Endothelial cell (in vitro differentiated cells): ENCODE results near the gene BABAM2. TPM values are rescaled to one million over a fixed set of nuclear protein-coding genes. Genes with fewer than 3 reads are reported as not detected.

Experiments used
- DNase-seq: peaks from one replicate; pipeline ENCODE4 v3.0.0; 2021; ENCODE audit warnings: low spot score
- H3K27ac Mint-ChIP-seq: one replicate; pipeline ENCODE4 v1.8.0; 2021; ENCODE audit warnings: mixed read lengths, inconsistent platforms; ENCODE audit not compliant: unreplicated experiment
- H3K27me3 Mint-ChIP-seq: one replicate; pipeline ENCODE4 v1.8.0; 2021; ENCODE audit warnings: mild to moderate bottlenecking, moderate library complexity, mixed read lengths, inconsistent platforms; ENCODE audit not compliant: unreplicated experiment
- H3K36me3 Mint-ChIP-seq: one replicate; pipeline ENCODE4 v1.8.0; 2021; ENCODE audit warnings: mild to moderate bottlenecking, low read depth, mixed read lengths, inconsistent platforms; ENCODE audit not compliant: unreplicated experiment
- H3K4me1 Mint-ChIP-seq: one replicate; pipeline ENCODE4 v1.8.0; 2021; ENCODE audit warnings: mild to moderate bottlenecking, mixed read lengths, inconsistent platforms; ENCODE audit not compliant: unreplicated experiment
- H3K4me3 Mint-ChIP-seq: one replicate; pipeline ENCODE4 v1.8.0; 2021; ENCODE audit warnings: mild to moderate bottlenecking, mixed read lengths, inconsistent platforms; ENCODE audit not compliant: unreplicated experiment
- H3K9me3 Mint-ChIP-seq: one replicate; pipeline ENCODE4 v1.8.0; 2021; ENCODE audit warnings: mixed read lengths, inconsistent platforms; ENCODE audit not compliant: unreplicated experiment
- CTCF ChIP-seq: fragments of 200-600 bp; sonication (generic); IDR thresholded peaks from one replicate; pipeline ENCODE4 v1.5.0; 2021; ENCODE audit warnings: antibody characterized with exemption; ENCODE audit not compliant: unreplicated experiment
- total RNA-seq: library from RNA; stranded (reverse); fragmentation: NEBNext Ultra II Directional; extraction: Animal tissue kit (Norgen Biotek cat#: 25700); gene quantifications from one replicate; pipeline ENCODE4 v1.2.1, GENCODE V29; 2021; ENCODE audit not compliant: unreplicated experiment

The BABAM2 gene
- total RNA-seq, 1 donor from 2014 or later: 40.2 TPM

GRCh38 chr2:28377984-28378678 is 487.6 kb downstream of the BABAM2 start:
- Mint-ChIP-seq H3K4me3 (no peak overlapping the region), H3K27ac (no peak overlapping the region), H3K9me3 (no peaks in the 10 kb centered on the region), H3K27me3 (peaks cover 3% of the 10 kb centered on the region), H3K4me1 (peaks cover 18% of the 10 kb centered on the region), H3K36me3 (no peaks in the 10 kb centered on the region)
- TF ChIP-seq CTCF: no peak
- no peak for DNase-seq

DNA sequence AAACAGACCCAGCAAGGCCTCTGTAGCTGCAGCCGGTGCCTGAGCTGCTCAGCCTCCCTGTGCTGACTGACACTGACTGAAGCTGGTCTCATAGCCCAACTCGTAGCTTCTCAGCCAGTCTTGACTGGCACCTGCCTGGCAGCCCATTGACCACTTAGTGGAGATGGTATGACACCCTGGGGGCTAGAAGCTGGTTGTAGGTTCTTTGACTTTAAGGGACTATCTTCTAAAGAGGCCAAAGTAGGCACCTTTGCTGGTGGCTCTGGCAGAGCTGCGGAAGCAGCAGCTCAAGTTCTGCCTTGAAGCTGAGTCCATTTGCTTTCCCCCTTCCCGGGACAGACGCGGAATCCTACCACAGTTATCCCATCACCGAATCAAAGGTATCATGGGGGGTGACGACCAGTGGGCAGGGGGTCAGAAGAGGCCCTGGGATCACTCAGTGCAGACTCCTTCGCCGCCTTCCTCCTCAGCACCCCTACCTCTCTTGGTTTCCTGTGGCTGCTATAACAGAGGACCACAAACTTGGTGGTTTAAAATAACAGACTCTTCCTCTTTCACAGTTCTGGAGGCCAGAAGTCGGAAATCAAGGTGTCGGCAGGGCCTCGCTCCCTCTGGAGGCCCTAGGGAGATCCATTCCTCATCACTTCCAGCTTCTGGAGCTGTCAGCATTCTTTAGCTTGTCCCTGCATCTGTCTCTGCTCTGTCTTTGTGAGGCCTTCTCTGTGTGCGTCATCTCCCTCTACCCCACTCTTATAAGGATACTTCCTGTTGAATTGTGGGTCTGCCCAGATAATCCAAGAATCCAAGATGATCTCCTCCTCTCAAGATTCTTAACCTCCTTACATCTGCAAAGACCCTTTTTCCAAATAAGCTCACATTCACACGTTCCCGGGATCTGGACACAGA is 488.4 kb downstream of the BABAM2 start:
- peaks cover 3% of the 10 kb centered on the region for H3K27me3 Mint-ChIP-seq
- no peaks in the 10 kb centered on the region for H3K9me3 Mint-ChIP-seq
- no peak for DNase-seq
- no peak overlapping the region for H3K27ac Mint-ChIP-seq
- peaks cover 22% of the 10 kb centered on the region for H3K4me1 Mint-ChIP-seq
- H3K36me3 Mint-ChIP-seq: no peaks in the 10 kb centered on the region
- H3K4me3 Mint-ChIP-seq: no peak overlapping the region
- TF ChIP-seq CTCF: no peak

DNA sequence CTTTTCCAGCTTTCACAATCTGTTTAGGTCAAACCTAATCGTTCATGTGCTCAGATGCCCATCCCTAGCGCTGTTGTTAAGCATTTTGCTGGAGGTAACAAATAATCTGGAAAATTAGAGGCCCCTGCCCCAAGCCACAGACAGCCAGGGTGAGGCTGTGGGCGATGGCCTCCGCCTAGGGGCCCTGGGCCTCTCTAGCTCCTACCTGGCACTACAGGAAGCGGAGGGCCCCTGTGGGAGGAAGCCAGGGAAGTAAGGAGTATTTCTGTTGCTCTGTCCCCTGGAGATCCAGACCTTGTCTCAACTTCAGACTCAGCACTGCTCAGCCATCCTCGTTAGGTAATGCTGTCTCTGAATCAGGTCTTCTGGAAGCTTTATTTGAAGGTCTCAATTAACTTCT is 489.7 kb downstream of the BABAM2 start:
- TF ChIP-seq CTCF: no peak
- Mint-ChIP-seq H3K4me1 (peaks cover 22% of the 10 kb centered on the region), H3K36me3 (no peaks in the 10 kb centered on the region), H3K27me3 (peaks cover 3% of the 10 kb centered on the region), H3K9me3 (no peaks in the 10 kb centered on the region), H3K27ac (no peak overlapping the region), H3K4me3 (no peak overlapping the region)
- no peak for DNase-seq

DNA sequence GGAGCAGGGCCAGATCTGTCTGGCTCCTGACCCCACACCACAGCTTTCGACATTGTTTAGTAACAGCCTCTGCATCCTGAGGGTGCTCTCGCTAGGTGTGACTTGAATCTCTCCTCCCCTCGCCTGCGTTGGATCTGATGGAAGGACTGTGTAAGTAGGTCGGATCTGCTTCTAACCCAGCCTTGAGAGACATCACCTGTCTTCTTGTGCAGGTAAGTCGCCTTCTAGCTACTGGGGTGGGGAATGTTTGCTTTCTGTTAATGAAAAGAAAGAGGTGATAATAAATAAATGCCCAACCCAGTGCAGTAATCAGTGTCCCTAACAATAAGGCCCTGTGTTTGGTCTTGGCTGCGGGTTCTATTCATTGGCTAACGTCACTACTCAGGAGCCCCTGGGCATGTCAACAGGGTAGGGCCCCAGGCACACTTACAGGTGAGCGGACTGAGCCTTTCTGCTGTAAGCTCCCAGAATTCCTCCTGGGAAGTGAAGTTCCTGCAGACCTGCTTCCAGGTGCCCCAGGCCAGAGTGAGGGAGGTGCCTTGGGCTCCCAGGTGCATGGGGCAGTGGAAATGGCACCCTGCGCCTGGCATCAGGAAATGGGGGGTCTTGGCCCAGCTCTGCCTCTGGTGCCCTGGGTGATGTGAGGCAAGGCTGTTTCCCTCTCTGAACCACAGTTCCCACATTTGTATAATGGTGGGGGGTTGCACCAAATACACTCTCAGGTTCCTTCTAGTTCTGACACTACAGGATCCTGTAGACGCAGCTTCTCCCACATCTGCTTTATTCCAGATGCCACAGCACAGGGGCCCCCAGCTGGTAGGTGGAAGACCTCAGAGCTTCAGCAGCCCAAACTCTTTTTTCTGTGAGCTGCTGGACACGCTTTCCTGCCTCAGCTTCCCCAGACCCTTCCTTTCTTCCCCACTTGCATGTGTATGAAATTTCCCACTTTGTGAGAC is 491.0 kb downstream of the BABAM2 start:
- peaks cover 29% of the 10 kb centered on the region for H3K4me1 Mint-ChIP-seq
- no peak for DNase-seq
- no peaks in the 10 kb centered on the region for H3K9me3 Mint-ChIP-seq
- no peaks in the 10 kb centered on the region for H3K36me3 Mint-ChIP-seq
- H3K27ac Mint-ChIP-seq: no peak overlapping the region
- no peak overlapping the region for H3K4me3 Mint-ChIP-seq
- H3K27me3 Mint-ChIP-seq: no peaks in the 10 kb centered on the region
- TF ChIP-seq CTCF: no peak
